ENCODE results near the gene AKT3.

- TF ChIP-seq POLR2A (IDR thresholded peaks at IDR 0.05; ENCODE audit: low read depth, low read length) (no peak), POLR2AphosphoS5 (IDR thresholded peaks at IDR 0.05; ENCODE audit: low read depth, low read length) (no peak), TAF1 (IDR thresholded peaks at IDR 0.05; ENCODE audit: low read depth, low read length) (no peak)
Measured at GRCh38 chr1:243469497-243469896, 380.5 kb downstream of the AKT3 start.

Measured in GM12891 (cell line).